Nephron (organoid): ENCODE results near the gene SLC38A9.
A peak's percentile ranks its signal among the peaks of the same experiment; 100 is the strongest.
"Not testable (repeated sequence)": the region's sequence is repeated elsewhere in the genome, so short reads cannot be mapped to it uniquely, and the experiment has no call there.

Experiments used
- H3K27ac Mint-ChIP-seq, 3 experiments: 2 replicates each; pipeline ENCODE4 v1.8.0; 2020; ENCODE audit warnings: mixed read lengths in 3 of 3, mild to moderate bottlenecking in 2 of 3, moderate library complexity in 1 of 3
- H3K27me3 Mint-ChIP-seq: 2 replicates; pipeline ENCODE4 v1.8.0; 2021; ENCODE audit warnings: low read depth, mild to moderate bottlenecking, moderate library complexity, mixed read lengths
- H3K36me3 Mint-ChIP-seq: 2 replicates; pipeline ENCODE4 v1.8.0; 2020; ENCODE audit warnings: low read depth, mixed read lengths
- H3K4me1 Mint-ChIP-seq: 2 replicates; pipeline ENCODE4 v1.8.0; 2020; ENCODE audit warnings: mixed read lengths
- H3K4me3 Mint-ChIP-seq, 3 experiments: 2 replicates each; pipeline ENCODE4 v1.8.0; 2020; ENCODE audit warnings: mild to moderate bottlenecking in 3 of 3, mixed read lengths in 3 of 3, moderate library complexity in 2 of 3
- H3K9me3 Mint-ChIP-seq: 2 replicates; pipeline ENCODE4 v1.8.0; 2020; ENCODE audit warnings: mixed read lengths
- CTCF ChIP-seq, 3 experiments: fragments of 200-600 bp; sonication (generic); IDR thresholded peaks; one replicate each; pipeline ENCODE4 v1.5.0; 2021; ENCODE audit warnings: antibody characterized with exemption in 3 of 3; ENCODE audit not compliant: unreplicated experiment in 3 of 3

Gene SLC38A9

GRCh38 chr5:55702598-55703345, 9.4 kb downstream of the SLC38A9 start:
- Mint-ChIP-seq H3K4me3 (no peak overlapping the region), H3K27ac (no peak overlapping the region), H3K4me1 (no peaks in the 10 kb centered on the region), H3K9me3 (peaks cover 3% of the 10 kb centered on the region), H3K36me3 (peaks cover 38% of the 10 kb centered on the region), H3K27me3 (no peaks in the 10 kb centered on the region)
- no peak for TF ChIP-seq CTCF (IDR thresholded peaks at IDR 0.05; ENCODE audit: unreplicated experiment in 3 of 3)

GRCh38 chr5:55701462-55702103, 10.5 kb downstream of the SLC38A9 start:
- H3K36me3 Mint-ChIP-seq = peaks cover 49% of the 10 kb centered on the region
- H3K27ac Mint-ChIP-seq = no peak overlapping the region
- no peaks in the 10 kb centered on the region for H3K27me3 Mint-ChIP-seq
- peaks cover 3% of the 10 kb centered on the region for H3K9me3 Mint-ChIP-seq
- no peaks in the 10 kb centered on the region for H3K4me1 Mint-ChIP-seq
- no peak for TF ChIP-seq CTCF (IDR thresholded peaks at IDR 0.05; ENCODE audit: unreplicated experiment in 3 of 3)
- H3K4me3 Mint-ChIP-seq = no peak overlapping the region

GRCh38 chr5:55700745-55701144, 11.4 kb downstream of the SLC38A9 start:
- H3K27me3 Mint-ChIP-seq = no peaks in the 10 kb centered on the region
- H3K4me3 Mint-ChIP-seq = no peak overlapping the region
- H3K27ac Mint-ChIP-seq = peak overlapping the region in 1 of 3 experiments; percentile 37
- H3K9me3 Mint-ChIP-seq = peaks cover 3% of the 10 kb centered on the region
- peaks cover 49% of the 10 kb centered on the region for H3K36me3 Mint-ChIP-seq
- no peak for TF ChIP-seq CTCF (IDR thresholded peaks at IDR 0.05; ENCODE audit: unreplicated experiment in 3 of 3)
- no peaks in the 10 kb centered on the region for H3K4me1 Mint-ChIP-seq

- Mint-ChIP-seq H3K27ac (no peak overlapping the region), H3K4me3 (no peak overlapping the region), H3K9me3 (peaks cover 7% of the 10 kb centered on the region), H3K36me3 (peaks cover 57% of the 10 kb centered on the region), H3K4me1 (no peaks in the 10 kb centered on the region), H3K27me3 (no peaks in the 10 kb centered on the region)
- no peak for TF ChIP-seq CTCF (IDR thresholded peaks at IDR 0.05; ENCODE audit: unreplicated experiment in 3 of 3)
Measured at GRCh38 chr5:55699041-55699688, 13.0 kb downstream of the SLC38A9 start.

GRCh38 chr5:55696704-55697103, 15.4 kb downstream of the SLC38A9 start:
- not testable (repeated sequence) for H3K27ac Mint-ChIP-seq, H3K9me3 Mint-ChIP-seq, H3K4me3 Mint-ChIP-seq, H3K4me1 Mint-ChIP-seq, H3K27me3 Mint-ChIP-seq
- H3K36me3 Mint-ChIP-seq = peaks cover 56% of the 10 kb centered on the region

- Mint-ChIP-seq H3K9me3 (peaks cover 5% of the 10 kb centered on the region), H3K27me3 (no peaks in the 10 kb centered on the region), H3K4me3 (no peak overlapping the region), H3K27ac (no peak overlapping the region), H3K4me1 (peaks cover 24% of the 10 kb centered on the region), H3K36me3 (peaks cover 38% of the 10 kb centered on the region)
- peak; percentile 41 to 53 (median 46) for TF ChIP-seq CTCF (IDR thresholded peaks at IDR 0.05; ENCODE audit: unreplicated experiment in 3 of 3)
Measured at GRCh38 chr5:55694152-55694830, 17.8 kb downstream of the SLC38A9 start.
